ENCODE measurements around the gene GREB1L.

- TF ChIP-seq RAD21 (conservative IDR thresholded peaks at IDR 0.05) (no peak), CTCF (IDR thresholded peaks at IDR 0.05; ENCODE audit: poor library complexity, severe bottlenecking) (no peak), MXI1 (conservative IDR thresholded peaks at IDR 0.05; ENCODE audit: poor library complexity, severe bottlenecking) (no peak), REST (IDR thresholded peaks at IDR 0.05; ENCODE audit: borderline replicate concordance) (no peak), TAF1 (IDR thresholded peaks at IDR 0.05; ENCODE audit: low read depth) (no peak), EP300 (conservative IDR thresholded peaks at IDR 0.05; ENCODE audit: poor library complexity, severe bottlenecking) (no peak), EZH2 (IDR thresholded peaks at IDR 0.05; ENCODE audit: borderline replicate concordance, insufficient read depth, low read length, poor library complexity, severe bottlenecking) (no peak), SMC3 (conservative IDR thresholded peaks at IDR 0.05; ENCODE audit: poor library complexity) (no peak)
These were observed 49.8 kb upstream of the GREB1L start for GRCh38 chr18:21192308-21192624.
